GM12878 (cell line): ENCODE data around the gene IL4. TPM values are rescaled to one million over a fixed set of nuclear protein-coding genes. Genes with fewer than 3 reads are reported as not detected.

Experiments
- ATAC-seq: fragments of 200-7000 bp; cut with Tn5 transposase; 3 replicates; pipeline ENCODE4 v1.9.1; 2020; ENCODE audit warnings: mild to moderate bottlenecking, moderate library complexity
- BruUV-seq: library from RNA; stranded (reverse); fragments of 400-500 nt; replicated peaks from 2 replicates; lab custom pipeline; 2021; lab: Mats Ljungman, UMichigan
- CTCF ChIA-PET: fragments of 300-600 bp; sonication (Branson Sonifier 250); formaldehyde crosslinking; extraction: SDS; loops from one replicate; lab custom pipeline; 2021; ENCODE audit warnings: inconsistent platforms; lab: Yijun Ruan, JAX
- POLR2A ChIA-PET: fragments of 350-600 bp; formaldehyde crosslinking; extraction: SDS; loops from one replicate; lab custom pipeline; 2021; ENCODE audit warnings: inconsistent platforms; lab: Charles Lee
- RAD21 ChIA-PET: fragments of 300-600 bp; sonication (Branson Sonifier 250); formaldehyde crosslinking; loops from one replicate; lab custom pipeline; 2023; ENCODE audit warnings: antibody characterized with exemption; ENCODE audit not compliant: unreplicated experiment; lab: Charles Lee
- SMC1A ChIA-PET: fragments of 300-600 bp; sonication (Branson Sonifier 250); formaldehyde crosslinking; loops from one replicate; lab custom pipeline; 2023; ENCODE audit not compliant: unreplicated experiment, uncharacterized antibody; lab: Charles Lee
- DNase-seq: peaks from one replicate; pipeline ENCODE4 v3.0.0-alpha.2; 2011; ENCODE audit warnings: low read depth, low spot score
- FAIRE-seq: peaks from 3 replicates; lab custom pipeline; 2011; peaks lifted over from hg19 to GRCh38; lab: Jason Lieb, UNC
- H2AFZ ChIP-seq: 2 replicates; pipeline ENCODE4 v1.6.0; 2011; ENCODE audit warnings: low read depth, low read length, control low read depth; ENCODE audit not compliant: control insufficient read depth
- H3K27ac ChIP-seq: 2 replicates; pipeline ENCODE4 v1.5.1; 2011; ENCODE audit warnings: control low read depth; ENCODE audit not compliant: control insufficient read depth, insufficient read depth
- H3K27me3 ChIP-seq, 2 experiments: replicated peaks in 1 of 2; 2 replicates each; pipeline versions ENCODE4 v1.6.0 to v1.6.1; 2011; ENCODE audit warnings: low read length in 1 of 2; ENCODE audit not compliant: control insufficient read depth in 2 of 2, insufficient read depth in 2 of 2
- H3K36me3 ChIP-seq, 2 experiments: 2 replicates each; pipeline ENCODE4 v1.5.1; 2011; ENCODE audit warnings: low read length in 1 of 2; ENCODE audit not compliant: control insufficient read depth in 2 of 2, insufficient read depth in 2 of 2
- H3K4me1 ChIP-seq: 2 replicates; pipeline ENCODE4 v1.6.1; 2011; ENCODE audit warnings: mild to moderate bottlenecking, low read length, moderate library complexity, mixed read lengths; ENCODE audit not compliant: control insufficient read depth, insufficient read depth
- H3K4me2 ChIP-seq: 2 replicates; pipeline ENCODE4 v1.6.0; 2011; ENCODE audit warnings: control low read depth; ENCODE audit not compliant: control insufficient read depth, insufficient read depth
- H3K4me3 ChIP-seq: fragments of 200-600 bp; sonication (generic); 2 replicates; pipeline ENCODE4 v1.5.1; 2016
- H3K79me2 ChIP-seq: 2 replicates; pipeline ENCODE4 v1.6.0; 2011; ENCODE audit warnings: low read length; ENCODE audit not compliant: control insufficient read depth, insufficient read depth
- H3K9ac ChIP-seq: 2 replicates; pipeline ENCODE4 v1.8.0; 2011; ENCODE audit warnings: low read length, control low read depth, mixed read lengths; ENCODE audit not compliant: control insufficient read depth, insufficient read depth
- H3K9me3 ChIP-seq: replicated peaks from 3 replicates; pipeline ENCODE4 v1.5.1; 2011; ENCODE audit warnings: mild to moderate bottlenecking, low read length; ENCODE audit not compliant: control insufficient read depth, insufficient read depth
- H4K20me1 ChIP-seq: 2 replicates; pipeline ENCODE4 v1.6.0; 2011; ENCODE audit not compliant: control insufficient read depth, insufficient read depth
- KDM1A ChIP-seq: fragments of 200-600 bp; sonication (generic); IDR thresholded peaks from 2 replicates; pipeline ENCODE4 v1.6.1; 2016; ENCODE audit warnings: borderline replicate concordance
- NR2C2 ChIP-seq: IDR thresholded peaks from 2 replicates; pipeline ENCODE4 v1.6.1; 2011; ENCODE audit warnings: borderline replicate concordance, low read depth; ENCODE audit not compliant: control insufficient read depth, insufficient read length
- SUPT20H ChIP-seq: IDR thresholded peaks from 2 replicates; pipeline ENCODE4 v1.6.1; 2011; ENCODE audit warnings: low read depth, mild to moderate bottlenecking, low read length, moderate library complexity, borderline replicate concordance; ENCODE audit not compliant: control insufficient read depth
- ZBED1 ChIP-seq: IDR thresholded peaks from 2 replicates; pipeline ENCODE4 v1.6.1; 2016; ENCODE audit warnings: borderline replicate concordance
- WGBS: methylation state at CpG from one replicate; pipeline ENCODE4 v1.1.6; 2016; ENCODE audit warnings: low lambda C conversion rate; ENCODE audit not compliant: insufficient replicate concordance, insufficient coverage; ENCODE audit errors: missing lambda C conversion rate; 5-methylcytosine and 5-hydroxymethylcytosine counted together
- in situ Hi-C: fragments of 300-500 bp; cut with MboI; formaldehyde crosslinking; loops from 9 replicates; pipeline ENCODE4 v1.14.3; 2018; ENCODE audit warnings: mixed read lengths
- intact Hi-C: fragments of 100-400 bp; cut with micrococcal nuclease; formaldehyde crosslinking; loops from one replicate; pipeline ENCODE4 v1.14.2; 2022; ENCODE audit not compliant: unreplicated experiment
- polyA plus RNA-seq, 11 experiments: library from polyadenylated mRNA; depleted of rRNA in 4 of 11; unstranded in 6 of 11; stranded (reverse) in 5 of 11; fragments of >200 nt; fragmentation: Nextera tagmentation in 4 of 11; fragmentation: Illumina TruSeq in 1 of 11; extraction: Ambion mirVana in 4 of 11; extraction: Trizol in 1 of 11; gene quantifications; 1 replicate in 1 of 11; 2 replicates in 10 of 11; pipeline versions ENCODE4 v1.2.1 to v1.2.3, GENCODE V29; 2011 to 2016; ENCODE audit warnings: inconsistent platforms in 2 of 11, missing spikeins in 2 of 11, low read depth in 1 of 11
- total RNA-seq, 4 experiments: library from RNA; depleted of rRNA in 3 of 4; stranded (reverse); fragments of >200 nt in 3 of 4; fragmentation: Illumina TruSeq in 1 of 4; extraction: Trizol in 1 of 4; gene quantifications; 2 replicates each; pipeline versions ENCODE4 v1.2.1 to v1.2.3, GENCODE V29; 2013 to 2021
- TF ChIP-seq, protein P1 (sequence below), 3 experiments: IDR thresholded peaks in 2 of 3; conservative IDR thresholded peaks in 1 of 3; 2 replicates each; pipeline ENCODE4 v1.5.1; 2011; ENCODE audit warnings: low read depth in 3 of 3, low read length in 3 of 3, mild to moderate bottlenecking in 3 of 3, control low read depth in 2 of 3, moderate library complexity in 2 of 3, inconsistent platforms in 1 of 3, mixed read lengths in 1 of 3; ENCODE audit not compliant: control insufficient read depth in 2 of 3, insufficient read depth in 1 of 3; ENCODE audit errors: extremely low read depth in 1 of 3

IL4 gene
- total and polyA plus RNA-seq, 10 of the 15 experiments (the other 5 are each of a cell fraction or from before 2014, with no cell fraction given) = 0.20 to 0.80 (median 0.50) TPM; not detected in 7

DNA sequence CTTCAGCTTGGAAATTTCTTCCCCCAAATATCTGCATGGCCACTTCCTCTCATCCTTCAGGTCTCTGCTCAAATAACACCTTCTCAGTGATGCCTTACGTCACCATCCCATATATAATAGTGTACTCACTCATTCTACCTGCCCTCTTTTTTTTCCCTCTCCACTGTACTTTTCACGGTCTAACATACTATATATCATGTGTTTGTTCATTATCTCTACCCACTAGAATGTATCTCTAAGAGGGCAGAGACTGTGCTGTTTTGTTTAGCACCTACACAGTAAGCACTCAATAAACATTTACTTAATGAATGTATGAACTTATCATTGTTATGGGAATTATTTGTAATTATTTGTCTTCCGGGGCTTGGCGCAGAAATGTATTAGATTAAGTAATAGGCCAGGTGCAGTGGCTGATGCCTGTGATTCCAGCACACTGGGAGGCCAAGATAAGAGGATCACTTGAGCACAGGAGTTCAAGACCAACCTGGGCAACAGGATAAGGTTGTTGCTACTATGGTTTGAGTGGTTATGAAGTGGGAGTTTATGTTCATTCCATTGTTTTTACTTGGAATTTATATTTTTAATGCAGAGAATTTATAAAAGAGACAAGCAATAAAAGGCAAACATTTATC is 21.8 kb upstream of the IL4 start:
- Histone ChIP-seq H2AFZ (no peak overlapping the region), H3K9me3 (no peaks in the 10 kb centered on the region; the same call in 2 of the 3 replicates), H3K4me2 (no peak overlapping the region), H4K20me1 (no peaks in the 10 kb centered on the region), H3K79me2 (no peaks in the 10 kb centered on the region), H3K4me1 (peaks cover 12% of the 10 kb centered on the region), H3K27ac (no peak overlapping the region), H3K36me3 (no peaks in the 10 kb centered on the region), H3K4me3 (no peak overlapping the region), H3K27me3 (no peaks in the 10 kb centered on the region), H3K9ac (no peak overlapping the region)
- ChIA-PET SMC1A (interaction anchor here (0.6 kb wide), 1 partner anchor 25 kb away, joined by 3 read pairs; no protein-coding TSS in a partner anchor), POLR2A (no interaction called here), RAD21 (no interaction called here), CTCF (no interaction called here)
- intact Hi-C loops = no loop called here
- ATAC-seq = no peak
- BruUV-seq = no TSS peak
- WGBS = 98% methylated on average over 4 of the region's 4 CpGs
- no peak for FAIRE-seq
- in situ Hi-C loops = no loop called here
- TF ChIP-seq NR2C2 (no peak), SUPT20H (no peak), ZBED1 (no peak), KDM1A (no peak)
- TF ChIP-seq, protein P1, sequence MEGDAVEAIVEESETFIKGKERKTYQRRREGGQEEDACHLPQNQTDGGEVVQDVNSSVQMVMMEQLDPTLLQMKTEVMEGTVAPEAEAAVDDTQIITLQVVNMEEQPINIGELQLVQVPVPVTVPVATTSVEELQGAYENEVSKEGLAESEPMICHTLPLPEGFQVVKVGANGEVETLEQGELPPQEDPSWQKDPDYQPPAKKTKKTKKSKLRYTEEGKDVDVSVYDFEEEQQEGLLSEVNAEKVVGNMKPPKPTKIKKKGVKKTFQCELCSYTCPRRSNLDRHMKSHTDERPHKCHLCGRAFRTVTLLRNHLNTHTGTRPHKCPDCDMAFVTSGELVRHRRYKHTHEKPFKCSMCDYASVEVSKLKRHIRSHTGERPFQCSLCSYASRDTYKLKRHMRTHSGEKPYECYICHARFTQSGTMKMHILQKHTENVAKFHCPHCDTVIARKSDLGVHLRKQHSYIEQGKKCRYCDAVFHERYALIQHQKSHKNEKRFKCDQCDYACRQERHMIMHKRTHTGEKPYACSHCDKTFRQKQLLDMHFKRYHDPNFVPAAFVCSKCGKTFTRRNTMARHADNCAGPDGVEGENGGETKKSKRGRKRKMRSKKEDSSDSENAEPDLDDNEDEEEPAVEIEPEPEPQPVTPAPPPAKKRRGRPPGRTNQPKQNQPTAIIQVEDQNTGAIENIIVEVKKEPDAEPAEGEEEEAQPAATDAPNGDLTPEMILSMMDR (IDR thresholded peaks at IDR 0.05 in 2 of 3, conservative IDR thresholded peaks at IDR 0.05 in 1 of 3; ENCODE audit: control insufficient read depth in 2 of 3, extremely low read depth in 1 of 3, insufficient read depth in 1 of 3, low read depth in 3 of 3, low read length in 3 of 3) = no peak
- no peak for DNase-seq
